Erythroblast (primary cell): ENCODE results near the gene BBS5.
A peak's percentile ranks its signal among the peaks of the same experiment; 100 is the strongest.
"Not testable (repeated sequence)": the region's sequence is repeated elsewhere in the genome, so short reads cannot be mapped to it uniquely, and the experiment has no call there.

Source experiments
- DNase-seq, 2 experiments: peaks; one replicate each; lab custom pipeline; 2025; lab: John Stamatoyannopoulos, UW
- GATA1 ChIP-seq: IDR thresholded peaks from 2 replicates; pipeline ENCODE4 v1.6.1; 2011; ENCODE audit warnings: low read depth, mild to moderate bottlenecking, control low read depth, low read length, moderate library complexity
- POLR2A ChIP-seq: IDR thresholded peaks from 2 replicates; pipeline ENCODE4 v1.6.1; 2011; ENCODE audit warnings: mild to moderate bottlenecking, low read length

BBS5 gene

DNA sequence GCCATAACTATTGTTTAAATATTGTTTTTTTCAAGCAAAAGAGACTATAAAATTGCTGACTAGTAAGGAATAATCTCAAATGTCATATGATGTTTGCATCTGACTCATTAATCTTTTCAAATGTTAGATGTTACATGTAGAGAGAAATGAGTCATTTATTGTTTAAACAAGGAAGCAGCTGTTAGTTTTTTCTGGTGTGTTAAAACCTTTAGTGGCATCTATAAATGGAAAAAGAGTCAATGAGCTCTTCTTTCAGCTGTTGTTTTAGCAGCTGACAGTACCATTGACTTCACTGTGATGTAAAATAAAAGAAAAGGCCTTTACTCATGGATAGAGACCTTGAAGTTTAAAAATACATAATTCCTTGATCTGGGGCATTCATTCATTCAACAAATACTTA lies 28.4 kb downstream of the BBS5 start:
- no peak for DNase-seq
- TF ChIP-seq POLR2A (no peak), GATA1 (no peak)

DNA sequence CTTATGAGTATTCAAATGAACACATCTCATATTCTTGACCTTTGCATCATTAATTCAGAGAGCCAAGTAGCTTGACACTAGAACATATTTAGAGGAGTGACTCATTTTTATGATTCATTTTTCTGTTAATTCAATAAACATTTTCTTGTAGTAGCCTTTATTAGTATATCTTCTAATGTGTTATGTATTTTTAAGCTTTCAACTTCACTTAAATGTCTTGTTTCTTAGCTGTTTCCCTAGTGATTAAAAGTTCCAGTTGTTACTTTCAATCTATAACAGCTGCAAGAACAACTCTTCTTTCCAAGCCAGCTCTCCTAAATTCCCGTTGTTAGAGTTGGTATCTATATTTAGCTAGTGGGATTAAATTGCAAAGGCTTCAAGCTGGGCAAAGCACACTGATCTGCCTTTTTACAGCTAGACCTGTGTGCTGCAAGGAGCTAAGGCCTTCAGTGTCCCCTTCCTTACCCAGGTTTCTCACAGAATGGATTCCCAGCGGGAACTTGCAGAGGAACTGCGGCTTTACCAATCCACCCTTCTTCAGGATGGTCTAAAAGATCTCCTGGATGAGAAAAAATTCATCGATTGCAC lies 30.1 kb downstream of the BBS5 start, which contains the start of gene KLHL41:
Gene KLHL41, plus strand, starts transcription at position 405 of the 588 bp plus-strand sequence. Its CDS starts 77 bp downstream, at position 482.
- DNase-seq = no peak
- TF ChIP-seq GATA1 = no peak
- TF ChIP-seq POLR2A = no peak

DNA sequence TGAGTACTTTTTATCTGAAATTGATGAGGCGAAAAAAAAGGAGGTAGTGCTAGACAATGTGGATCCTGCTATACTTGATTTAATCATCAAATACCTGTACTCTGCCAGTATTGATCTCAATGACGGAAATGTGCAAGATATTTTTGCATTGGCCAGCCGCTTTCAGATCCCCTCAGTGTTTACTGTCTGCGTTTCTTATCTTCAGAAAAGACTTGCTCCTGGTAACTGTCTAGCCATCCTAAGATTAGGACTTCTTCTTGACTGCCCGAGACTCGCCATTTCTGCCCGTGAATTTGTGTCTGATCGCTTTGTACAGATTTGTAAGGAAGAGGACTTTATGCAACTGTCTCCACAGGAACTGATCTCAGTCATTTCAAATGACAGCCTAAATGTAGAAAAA lies 30.7 kb downstream of the BBS5 start:
- no peak for TF ChIP-seq POLR2A
- no peak for TF ChIP-seq GATA1
- no peak for DNase-seq

DNA sequence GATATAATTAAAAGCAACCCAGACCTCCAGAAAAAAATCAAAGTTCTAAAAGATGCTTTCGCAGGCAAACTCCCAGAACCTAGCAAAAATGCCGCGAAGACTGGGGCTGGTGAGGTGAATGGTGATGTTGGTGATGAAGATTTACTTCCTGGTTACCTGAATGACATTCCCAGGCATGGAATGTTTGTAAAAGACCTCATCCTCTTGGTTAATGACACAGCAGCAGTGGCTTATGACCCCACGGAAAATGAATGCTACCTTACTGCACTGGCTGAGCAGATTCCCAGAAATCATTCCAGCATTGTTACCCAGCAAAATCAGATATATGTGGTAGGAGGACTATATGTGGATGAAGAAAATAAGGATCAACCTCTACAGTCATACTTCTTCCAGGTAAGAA lies 31.2 kb downstream of the BBS5 start:
- DNase-seq = no peak
- TF ChIP-seq GATA1 = no peak
- TF ChIP-seq POLR2A = no peak

DNA sequence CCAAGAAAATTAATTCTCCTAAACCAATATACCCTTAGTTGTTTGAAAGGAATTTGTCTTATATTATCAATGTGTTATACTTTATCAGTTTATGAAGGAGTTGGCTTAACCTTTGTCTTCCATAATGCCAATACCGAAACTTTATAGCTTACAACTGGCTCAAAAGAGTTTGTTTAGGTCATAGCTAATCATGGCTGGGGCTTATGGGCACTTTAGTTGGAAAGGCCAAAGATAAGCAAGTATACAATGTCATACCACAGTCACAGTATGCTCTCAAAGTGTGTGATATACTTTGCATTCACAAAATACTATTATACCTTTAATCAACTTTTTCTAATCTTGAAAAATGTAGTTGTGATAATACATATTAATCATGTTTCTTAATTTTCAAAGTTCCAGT lies 32.5 kb downstream of the BBS5 start:
- TF ChIP-seq POLR2A = no peak
- TF ChIP-seq GATA1 = no peak

DNA sequence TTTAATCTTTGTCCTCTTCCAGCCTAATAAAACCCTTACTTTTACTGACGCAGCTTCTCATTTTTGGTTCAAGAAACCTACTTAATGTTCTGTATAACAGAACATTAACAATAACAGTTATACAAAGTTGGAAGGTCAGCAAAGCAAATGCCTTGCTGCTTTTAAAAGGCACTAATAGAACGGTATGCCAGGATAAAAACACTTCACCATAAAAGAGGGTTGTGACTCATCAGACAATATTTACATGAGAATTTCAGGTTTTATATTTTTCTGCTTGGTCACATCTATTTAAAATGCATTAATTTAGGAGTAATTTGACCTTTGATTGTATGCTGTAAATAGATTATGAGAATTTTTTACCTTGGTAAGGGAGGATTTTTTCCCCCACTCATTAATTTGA lies 33.2 kb downstream of the BBS5 start:
- no peak for DNase-seq

More for the DNA sequence above, 32.5 kb downstream of the BBS5 start:
- DNase-seq = no peak

DNA sequence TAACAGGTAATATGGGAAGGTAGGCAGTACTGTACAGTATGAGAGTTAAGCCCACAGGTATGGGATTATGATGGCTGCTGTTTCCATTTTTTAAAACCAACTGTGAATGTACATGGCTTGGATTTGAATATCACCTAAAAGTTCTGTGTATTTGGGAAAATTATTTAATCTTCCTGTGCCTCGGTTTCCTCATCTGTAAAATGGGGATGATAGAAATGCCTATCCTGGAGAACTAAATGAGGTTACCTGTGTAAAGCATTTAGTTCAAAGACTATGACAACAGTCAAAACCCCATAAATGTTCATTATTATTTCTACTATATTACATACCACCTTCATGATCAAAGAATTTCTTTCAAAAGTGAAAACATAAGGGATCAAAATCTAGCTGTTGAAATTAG lies 33.8 kb downstream of the BBS5 start:
- TF ChIP-seq GATA1 (no peak), POLR2A (no peak)
- DNase-seq = no peak

More for the DNA sequence above, 33.2 kb downstream of the BBS5 start:
- TF ChIP-seq GATA1 (no peak), POLR2A (no peak)

DNA sequence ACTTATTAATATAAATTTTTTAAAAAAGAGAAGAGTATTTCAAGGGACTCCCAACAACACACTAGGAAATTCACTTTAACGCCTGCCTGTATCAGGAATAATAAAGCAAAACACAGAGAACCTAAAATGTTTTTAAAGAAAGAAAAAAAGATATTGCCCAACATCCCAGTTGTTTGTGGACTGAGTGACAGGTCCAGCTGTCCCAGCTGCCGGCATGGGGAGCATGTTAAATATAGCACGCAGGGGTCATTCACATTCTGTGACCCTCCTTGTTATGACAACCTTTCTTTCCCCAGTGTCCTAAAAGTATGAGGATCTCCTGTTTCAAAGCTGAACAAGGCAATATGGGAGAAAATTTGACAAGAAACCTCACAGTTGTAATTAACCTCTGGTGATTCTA lies 34.6 kb downstream of the BBS5 start:
- TF ChIP-seq GATA1 (no peak), POLR2A (no peak)
- DNase-seq = no peak

DNA sequence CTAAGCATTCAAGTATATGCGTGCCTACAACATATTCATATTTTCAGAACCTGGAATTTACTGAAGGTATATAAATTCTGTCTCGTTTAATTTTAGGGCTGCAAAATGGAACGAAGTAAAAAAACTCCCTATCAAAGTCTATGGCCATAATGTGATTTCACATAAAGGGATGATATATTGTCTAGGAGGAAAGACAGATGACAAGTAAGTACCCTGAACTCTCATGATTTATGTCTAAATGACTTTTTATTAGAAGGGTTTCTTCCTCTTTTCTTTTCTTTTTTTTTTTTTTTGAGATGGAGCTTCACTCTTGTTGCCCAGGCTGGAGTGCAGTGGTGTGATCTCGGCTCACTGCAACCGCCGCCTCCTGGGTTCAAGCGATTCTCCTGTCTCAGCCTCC lies 35.5 kb downstream of the BBS5 start:
- DNase-seq = not testable (repeated sequence)

DNA sequence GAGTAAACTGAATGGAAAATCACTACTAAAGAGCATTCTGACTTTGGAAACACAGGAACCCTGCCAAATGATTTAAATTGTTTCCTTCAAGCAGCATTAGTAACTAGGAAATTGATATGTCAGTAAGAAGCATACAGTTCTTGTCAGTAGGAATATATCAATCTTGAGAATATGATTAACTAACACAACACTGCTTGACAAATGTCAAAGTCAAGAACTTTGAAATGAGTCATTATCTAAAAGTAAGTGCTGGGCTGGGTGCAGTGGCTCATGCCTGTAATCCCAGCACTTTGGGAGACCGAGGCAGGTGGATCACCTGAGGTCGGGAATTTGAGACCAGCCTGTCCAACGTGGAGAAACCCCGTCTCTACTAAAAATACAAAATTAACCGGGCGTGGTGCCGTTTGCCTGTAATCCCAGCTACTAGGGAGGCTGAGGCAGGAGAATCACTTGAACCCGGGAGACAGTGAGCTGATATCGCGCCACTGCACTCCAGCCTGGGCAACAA lies 37.2 kb downstream of the BBS5 start:
- DNase-seq = not testable (repeated sequence)

DNA sequence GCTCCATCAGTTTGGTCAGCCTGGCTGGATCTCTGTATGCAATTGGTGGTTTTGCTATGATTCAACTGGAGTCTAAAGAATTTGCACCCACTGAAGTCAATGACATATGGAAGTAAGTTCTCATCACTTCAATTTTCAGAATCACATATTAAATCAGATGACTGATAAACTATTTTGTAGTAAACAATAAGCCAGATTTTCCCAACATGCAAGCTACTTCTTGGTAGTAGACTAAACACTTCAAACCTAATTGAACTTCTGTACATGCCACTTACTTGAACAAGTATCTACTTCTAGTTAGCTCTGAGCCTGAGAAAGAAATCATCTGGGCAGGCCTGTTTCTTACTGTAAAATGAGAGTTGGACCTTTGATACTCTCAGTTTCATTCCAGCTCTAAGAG lies 41.6 kb downstream of the BBS5 start:
- no peak for DNase-seq
- TF ChIP-seq POLR2A (no peak), GATA1 (no peak)

DNA sequence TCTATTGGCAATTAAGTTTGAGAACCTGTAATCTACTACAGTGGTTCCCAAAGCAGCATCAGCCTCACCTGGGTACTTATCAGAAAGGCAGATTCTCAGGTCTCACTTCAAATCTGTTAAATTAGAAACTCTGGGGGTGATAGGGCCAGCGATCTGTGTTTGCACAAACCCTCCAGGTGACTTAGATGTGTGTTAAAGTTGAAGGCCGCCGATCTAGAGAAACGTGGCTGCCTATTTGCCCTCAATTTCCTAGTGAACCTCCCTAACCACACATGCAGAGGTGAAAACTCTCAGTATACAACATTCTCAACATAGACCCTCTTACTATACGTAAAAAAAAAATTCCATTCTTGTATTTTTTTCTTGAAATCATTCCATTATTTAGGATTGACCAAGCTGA lies 44.4 kb downstream of the BBS5 start:
- no peak for TF ChIP-seq POLR2A
- TF ChIP-seq GATA1 = no peak

DNA sequence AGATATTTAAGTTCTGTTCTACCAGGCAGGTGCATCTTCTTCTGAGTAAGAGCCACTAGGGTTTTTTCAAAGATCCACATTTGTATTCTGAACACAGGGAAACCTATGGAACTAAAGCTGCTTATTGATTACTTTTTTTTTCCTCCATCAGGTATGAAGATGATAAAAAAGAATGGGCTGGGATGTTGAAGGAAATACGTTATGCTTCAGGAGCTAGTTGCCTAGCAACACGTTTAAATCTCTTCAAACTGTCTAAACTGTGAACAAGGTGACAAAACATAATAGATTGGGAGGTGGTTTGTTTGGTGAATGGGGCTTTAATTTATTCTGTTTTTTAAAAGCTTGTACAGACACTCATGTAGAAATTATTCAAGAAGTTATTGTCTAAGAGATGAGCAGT lies 46.1 kb downstream of the BBS5 start:
- TF ChIP-seq POLR2A (no peak), GATA1 (no peak)
- no peak for DNase-seq

More for the DNA sequence above, 44.4 kb downstream of the BBS5 start:
- DNase-seq = no peak

DNA sequence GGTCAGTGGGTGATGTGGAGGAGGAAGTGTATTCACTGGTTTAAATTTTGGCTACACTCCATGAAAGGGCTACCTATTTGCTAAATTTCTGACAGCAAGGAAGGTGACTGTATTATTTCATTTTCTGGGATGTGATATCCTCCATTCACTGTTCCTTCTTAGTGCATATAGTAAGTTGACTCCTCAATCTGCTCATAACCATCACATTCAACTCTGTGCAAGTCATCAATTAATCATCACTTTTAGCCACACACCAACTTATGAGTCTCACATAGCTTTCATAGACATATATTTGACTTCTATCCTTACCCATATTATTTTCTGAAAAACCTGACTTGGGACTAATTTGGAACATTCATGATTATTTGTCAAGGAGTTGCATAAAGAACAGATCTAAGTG lies 47.2 kb downstream of the BBS5 start:
- no peak for TF ChIP-seq GATA1
- TF ChIP-seq POLR2A = no peak
- DNase-seq = no peak

DNA sequence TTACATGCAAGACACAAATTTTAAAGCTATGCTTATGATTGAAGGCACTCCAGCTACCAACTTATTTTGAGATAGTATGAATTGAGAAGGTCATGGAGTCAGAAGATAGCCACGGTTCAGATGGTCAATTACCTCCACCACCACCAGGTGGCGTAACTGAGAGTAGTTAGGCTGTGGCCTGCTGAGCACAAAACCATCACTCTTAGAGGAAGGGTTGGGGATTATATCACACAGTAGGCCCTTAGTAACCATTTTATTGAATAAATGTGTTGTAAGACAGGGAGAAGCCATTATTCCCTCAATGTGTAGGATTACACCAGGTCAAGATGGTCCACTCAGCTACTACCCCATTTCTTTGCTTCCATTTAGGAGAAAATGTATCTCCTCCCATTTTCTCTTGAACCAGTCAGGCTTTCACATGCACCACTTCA lies 49.0 kb downstream of the BBS5 start:
- TF ChIP-seq POLR2A (no peak), GATA1 (no peak)
- peak; percentile 77 to 88 for DNase-seq

DNA sequence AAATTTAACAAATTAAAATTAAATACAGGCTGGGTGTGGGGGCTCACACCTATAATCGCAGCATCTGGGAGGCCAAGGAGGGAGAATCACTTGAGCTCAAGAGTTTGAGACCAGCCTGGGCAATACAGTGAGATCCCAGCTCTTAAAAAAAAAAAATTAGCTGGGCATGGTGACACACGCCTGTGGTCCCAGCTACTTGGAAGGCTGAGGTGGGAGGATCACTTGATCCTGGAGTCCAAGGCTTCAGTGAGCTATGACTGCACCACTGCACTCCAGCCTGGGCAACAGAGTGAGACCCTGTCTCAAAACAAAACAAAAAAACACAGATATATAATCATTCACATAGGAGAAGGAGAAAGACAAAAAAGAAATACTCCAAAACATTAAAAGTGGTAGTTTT lies 60.2 kb downstream of the BBS5 start:
- not testable (repeated sequence) for DNase-seq
